MM.1S (cell line): Measurements from ENCODE around the gene GPD1L.

ENCODE experiments used
- CTCF ChIP-seq: fragments of 300-600 bp; sonication (generic); IDR thresholded peaks from 2 replicates; pipeline ENCODE4 v1.5.1; 2016; ENCODE audit warnings: antibody characterized with exemption, low read length, mixed read lengths
- EZH2 ChIP-seq: fragments of 300-600 bp; sonication (generic); optimal IDR thresholded peaks from 2 replicates; pipeline ENCODE3; 2017; ENCODE audit warnings: low read depth, mild to moderate bottlenecking, antibody characterized with exemption, low read length, mixed read lengths

GRCh38 chr3:32113981-32114545 is 7.6 kb downstream of the GPD1L start:
- TF ChIP-seq CTCF (no peak), EZH2 (no peak)
